Thoracic aorta (tissue), 2 donors: ENCODE results near the gene CCDC136. TPM values are rescaled to one million over a fixed set of nuclear protein-coding genes. Genes with fewer than 3 reads are reported as not detected.

Source experiments
- ATAC-seq: fragments of 150-250 bp; one replicate; pipeline ENCODE4 v1.8.0; 2017; ENCODE audit warnings: low read depth; ENCODE audit not compliant: insufficient number of reproducible peaks, low FRiP score
- DNase-seq: peaks from one replicate; pipeline ENCODE4 v3.0.0-alpha.2; 2020; ENCODE audit warnings: low spot score
- H3K27ac ChIP-seq, 2 donors: fragments of 200-600 bp; sonication (generic); 1 replicate in 1 of 2; 2 replicates in 1 of 2; pipeline ENCODE4 v1.5.1; 2016; ENCODE audit warnings: mild to moderate bottlenecking in 2 of 2, moderate library complexity in 2 of 2
- H3K27me3 ChIP-seq: fragments of 200-600 bp; sonication (generic); replicated peaks from 2 replicates; pipeline ENCODE4 v1.6.0; 2016; ENCODE audit warnings: mild to moderate bottlenecking; ENCODE audit not compliant: insufficient read depth
- H3K36me3 ChIP-seq: fragments of 200-600 bp; sonication (generic); one replicate; pipeline ENCODE4 v1.5.1; 2016
- H3K4me1 ChIP-seq, 2 donors: fragments of 200-600 bp; sonication (generic); 1 replicate in 1 of 2; 2 replicates in 1 of 2; pipeline versions ENCODE4 v1.5.1 to v1.6.0; 2016; ENCODE audit warnings: low read depth in 2 of 2, mild to moderate bottlenecking in 1 of 2; ENCODE audit not compliant: control insufficient read depth in 1 of 2
- H3K4me3 ChIP-seq: fragments of 200-600 bp; sonication (generic); 2 replicates; pipeline ENCODE4 v1.5.1; 2016; ENCODE audit warnings: mild to moderate bottlenecking
- H3K9me3 ChIP-seq: fragments of 200-600 bp; sonication (generic); 2 replicates; pipeline ENCODE4 v1.5.1; 2016
- CTCF ChIP-seq: fragments of 200-600 bp; sonication (generic); IDR thresholded peaks from one replicate; pipeline ENCODE4 v1.5.1; 2019; ENCODE audit warnings: antibody characterized with exemption
- total RNA-seq, 2 donors: library from RNA; depleted of rRNA; stranded (reverse); fragments of >200 nt; gene quantifications; one replicate each; pipeline versions ENCODE4 v1.1.0 to v1.2.3, GENCODE V29; 2016

CCDC136 gene
- total RNA-seq, 2 donors from 2014 or later = 29.3 to 34.7 TPM

- TF ChIP-seq CTCF = no peak
- ATAC-seq (no peak), DNase-seq (no peak)
- Histone ChIP-seq H3K9me3 (no peaks in the 10 kb centered on the region), H3K27me3 (no peaks in the 10 kb centered on the region), H3K27ac (no peak overlapping the region), H3K4me1 (peaks cover 4 to 5% of the 10 kb centered on the region in 2 donors), H3K4me3 (no peak overlapping the region), H3K36me3 (peaks cover 76% of the 10 kb centered on the region)
Observed at GRCh38 chr7:128853799-128854198, 62.0 kb downstream of the CCDC136 start.

GRCh38 chr7:128854396-128854795 is 62.6 kb downstream of the CCDC136 start:
- ATAC-seq = no peak
- H3K36me3 ChIP-seq = peaks cover 72% of the 10 kb centered on the region
- H3K4me1 ChIP-seq = peaks cover 9 to 11% of the 10 kb centered on the region in 2 donors

GRCh38 chr7:128855559-128855958 is 63.8 kb downstream of the CCDC136 start:
- Histone ChIP-seq H3K27ac (no peak overlapping the region), H3K9me3 (no peaks in the 10 kb centered on the region), H3K4me1 (peaks cover 9 to 18% of the 10 kb centered on the region in 2 donors), H3K27me3 (no peaks in the 10 kb centered on the region), H3K4me3 (no peak overlapping the region), H3K36me3 (peaks cover 61% of the 10 kb centered on the region)
- ATAC-seq (no peak), DNase-seq (no peak)
- TF ChIP-seq CTCF = no peak

More at GRCh38 chr7:128854396-128854795, 62.6 kb downstream of the CCDC136 start:
- Histone ChIP-seq H3K9me3 (no peaks in the 10 kb centered on the region), H3K27ac (no peak overlapping the region), H3K27me3 (no peaks in the 10 kb centered on the region), H3K4me3 (no peak overlapping the region)
- no peak for DNase-seq
- TF ChIP-seq CTCF = no peak

GRCh38 chr7:128856001-128856718 is 64.4 kb downstream of the CCDC136 start:
- H3K27ac ChIP-seq = no peak overlapping the region
- H3K4me3 ChIP-seq = no peak overlapping the region
- H3K9me3 ChIP-seq = no peaks in the 10 kb centered on the region
- ATAC-seq = no peak
- DNase-seq = no peak
- no peaks in the 10 kb centered on the region for H3K27me3 ChIP-seq
- no peak for TF ChIP-seq CTCF
- peaks cover 55% of the 10 kb centered on the region for H3K36me3 ChIP-seq
- H3K4me1 ChIP-seq = peaks cover 9 to 18% of the 10 kb centered on the region in 2 donors

- TF ChIP-seq CTCF = no peak
- ATAC-seq = no peak
Observed at GRCh38 chr7:128858380-128859231, 66.8 kb downstream of the CCDC136 start.

More at GRCh38 chr7:128858380-128859231, 66.8 kb downstream of the CCDC136 start:
- no peaks in the 10 kb centered on the region for H3K27me3 ChIP-seq
- no peak overlapping the region for H3K4me3 ChIP-seq
- H3K4me1 ChIP-seq = peaks cover 12 to 27% of the 10 kb centered on the region in 2 donors
- peak overlapping the region; percentile 79 to 81 for H3K27ac ChIP-seq
- peaks cover 31% of the 10 kb centered on the region for H3K36me3 ChIP-seq
- no peaks in the 10 kb centered on the region for H3K9me3 ChIP-seq
- no peak for DNase-seq
